Measurements from ENCODE around the gene FIS1.

- TF ChIP-seq POLR2AphosphoS5 (IDR thresholded peaks at IDR 0.05; ENCODE audit: low read depth, low read length) (no peak), POLR2A (IDR thresholded peaks at IDR 0.05; ENCODE audit: low read depth, low read length) (no peak), TAF1 (IDR thresholded peaks at IDR 0.05; ENCODE audit: low read depth, low read length) (no peak)
These were observed 28.3 kb upstream of the FIS1 start for GRCh38 chr7:101273206-101273605.

All from GM12891 (cell line).